Stimulated activated naive CD8-positive, alpha-beta T cell treated with anti-CD3 and anti-CD28 coated beads, Interleukin-15, Interleukin-2, amounts not matched to agents 100 U/mL and 50 U/mL, for 24 hours (primary cell): ENCODE measurements around the gene GET3.

ENCODE experiments used
- ATAC-seq: fragments of 150-1000 bp; cut with Tn5 transposase; one replicate; pipeline ENCODE4 v1.10.0; 2021
- DNase-seq: peaks from one replicate; pipeline ENCODE4 v3.0.0; 2021

The GET3 gene

GRCh38 chr19:12779162-12779993, 42.1 kb downstream of the GET3 start:
- DNase-seq, result peak; percentile 38
- no peak for ATAC-seq

DNA sequence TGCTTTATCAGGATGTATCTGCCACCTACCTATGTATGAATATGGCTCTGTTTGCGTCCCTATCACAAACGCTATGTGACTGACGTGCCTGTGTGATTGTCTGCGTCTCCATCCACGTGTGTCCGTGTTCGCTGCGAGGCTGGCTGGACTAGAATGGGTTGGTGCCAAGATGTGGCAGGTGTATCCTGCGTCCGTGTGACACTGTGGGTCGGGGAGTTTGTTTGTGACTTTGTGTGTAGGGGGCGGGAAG, 44.8 kb downstream of the GET3 start:
- DNase-seq, result no peak
- ATAC-seq, result no peak

- ATAC-seq (peak; percentile 44), DNase-seq (peak; percentile 96)
Observed at GRCh38 chr19:12782424-12783290, 45.4 kb downstream of the GET3 start.

- DNase-seq, result no peak
Observed at GRCh38 chr19:12783291-12783848, 46.1 kb downstream of the GET3 start.

DNA sequence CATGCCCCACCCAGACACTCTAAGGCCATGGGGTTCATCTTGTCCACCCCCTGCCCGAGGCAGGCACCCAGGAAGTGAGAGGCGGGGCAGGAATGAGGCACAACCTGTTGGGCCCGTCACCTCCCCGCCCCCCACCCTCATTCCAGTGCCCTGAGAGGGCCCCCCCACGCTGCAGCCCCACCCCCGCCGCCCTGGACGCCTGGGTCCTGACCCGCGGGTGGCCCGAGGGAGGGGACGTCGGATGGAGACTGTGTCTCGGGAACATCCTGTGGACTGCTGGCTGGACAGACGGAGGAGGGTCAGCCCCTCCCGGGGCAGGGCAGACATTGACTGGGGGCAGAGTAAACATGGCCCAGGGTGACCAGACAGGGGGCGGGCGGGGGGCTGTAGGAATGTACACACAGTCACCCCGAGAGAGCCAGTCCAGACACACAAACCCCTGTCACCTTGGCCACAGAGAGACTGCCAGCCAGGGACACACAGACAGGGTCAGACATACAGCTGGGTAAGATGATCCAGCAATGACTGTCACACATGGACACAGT, 46.6 kb downstream of the GET3 start:
- DNase-seq, result peak; percentile 43

More at GRCh38 chr19:12783291-12783848, 46.1 kb downstream of the GET3 start:
- peak; percentile 41 for ATAC-seq

DNA sequence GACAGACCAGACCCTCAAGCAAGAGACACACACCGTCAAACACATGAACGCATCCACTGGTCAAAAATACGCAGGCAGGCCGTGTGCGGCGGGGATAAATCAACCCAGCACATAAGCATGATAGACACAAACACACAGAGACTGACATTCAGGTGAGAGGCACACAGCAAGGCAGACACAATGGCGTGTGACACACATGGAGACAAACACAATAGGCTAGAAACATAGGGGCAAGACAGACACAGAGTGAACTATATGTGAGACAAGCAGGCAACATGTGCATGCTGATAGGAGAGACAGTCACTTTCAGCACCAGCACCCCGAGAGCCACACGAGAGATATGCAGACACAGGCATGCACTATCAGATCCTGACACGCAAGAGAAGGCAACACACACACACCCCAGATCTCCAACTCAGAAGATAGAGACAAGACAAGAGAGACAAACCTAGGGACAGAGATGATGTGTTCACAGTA, 47.1 kb downstream of the GET3 start:
- DNase-seq (no peak), ATAC-seq (no peak)

More for the DNA sequence above, 46.6 kb downstream of the GET3 start:
- no peak for ATAC-seq

- DNase-seq (peak; percentile 35), ATAC-seq (no peak)
Observed at GRCh38 chr19:12784871-12785430, 47.7 kb downstream of the GET3 start.

DNA sequence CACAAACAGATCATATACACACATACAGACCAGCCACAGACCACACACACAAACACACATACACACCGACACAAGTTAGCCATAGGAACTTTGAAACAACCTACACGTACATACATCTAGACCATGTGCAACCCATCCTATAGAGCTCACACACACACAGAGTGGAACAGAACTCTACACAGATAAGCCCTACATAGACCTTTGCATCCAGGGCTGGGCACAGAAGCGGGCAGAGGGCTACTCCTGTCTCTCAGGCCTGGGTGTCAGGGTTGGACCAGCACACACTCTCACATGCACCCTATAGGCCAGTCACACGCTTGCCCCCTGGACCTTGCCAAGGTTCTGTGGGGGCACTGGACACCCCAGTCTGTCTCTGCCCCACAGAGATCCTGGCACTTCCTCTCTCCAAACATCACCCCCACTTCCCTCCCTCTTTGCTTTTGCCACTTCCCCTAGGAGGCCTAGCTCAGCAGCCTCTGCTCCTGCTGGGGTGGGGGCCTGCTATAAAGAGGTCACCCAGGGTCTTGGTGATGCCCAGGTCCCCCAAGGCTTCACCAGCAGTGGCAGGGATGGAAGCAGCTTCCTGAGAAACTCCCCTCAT, 48.2 kb downstream of the GET3 start:
- peak; percentile 33 for DNase-seq
- ATAC-seq, result no peak

DNA sequence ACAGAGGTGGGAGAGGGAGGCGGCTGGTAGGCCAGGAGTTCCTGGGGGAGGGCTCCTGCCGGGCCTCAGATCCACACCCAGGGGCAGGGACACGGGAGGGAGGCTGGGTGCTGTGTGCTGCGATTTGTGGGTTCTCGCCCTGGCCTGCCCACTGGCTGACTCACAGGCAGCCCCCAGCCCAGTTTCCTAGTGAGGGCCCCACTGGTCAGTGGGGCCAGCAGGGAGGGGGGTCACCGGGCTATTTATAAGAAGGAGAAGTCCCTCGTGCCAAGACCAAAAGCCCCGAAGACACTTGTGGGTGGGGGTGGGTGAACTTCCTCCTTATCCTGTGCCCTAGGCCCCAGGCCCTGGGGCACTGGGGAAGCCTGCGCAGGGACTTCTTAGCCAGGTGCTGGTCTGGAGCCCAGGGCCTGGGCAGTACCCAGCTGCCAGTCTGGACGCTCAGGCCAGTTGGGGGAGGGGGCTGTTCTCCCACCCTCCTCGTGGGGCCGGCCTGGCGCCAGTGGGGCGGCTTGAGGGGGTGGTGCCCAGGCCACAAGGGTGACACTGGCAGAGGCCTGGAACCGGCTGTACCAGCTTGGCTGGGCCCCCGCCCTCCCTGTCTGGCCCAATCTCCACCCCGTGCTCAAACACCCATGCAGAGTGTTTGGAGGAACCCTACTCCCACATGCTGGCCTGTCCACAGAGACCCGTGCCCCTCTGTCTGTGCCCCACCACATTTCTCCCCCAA, 49.0 kb downstream of the GET3 start:
- no peak for ATAC-seq
- DNase-seq, result peak; percentile 46

DNA sequence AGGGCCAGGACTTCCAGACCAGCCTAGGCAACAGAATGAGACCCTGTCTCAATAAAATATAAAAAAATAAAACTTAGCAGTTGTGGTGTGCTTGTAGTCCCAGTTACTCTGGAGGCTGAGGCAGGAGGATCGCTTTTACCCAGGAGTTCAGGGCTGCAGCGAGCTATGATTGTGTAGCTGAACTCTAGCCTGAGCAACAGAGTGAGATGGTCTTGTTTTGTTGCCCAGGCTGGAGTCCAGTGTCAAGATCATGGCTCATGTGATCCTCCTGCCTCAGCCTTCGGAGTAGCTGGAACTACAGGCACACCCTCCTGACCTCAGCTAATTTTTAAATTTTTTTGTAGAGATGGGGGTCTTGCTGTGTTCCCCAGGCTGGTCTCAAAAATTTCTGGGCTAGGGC, 49.7 kb downstream of the GET3 start:
- ATAC-seq (no peak), DNase-seq (no peak)

GRCh38 chr19:12787458-12787857, 50.2 kb downstream of the GET3 start:
- DNase-seq (no peak), ATAC-seq (no peak)

DNA sequence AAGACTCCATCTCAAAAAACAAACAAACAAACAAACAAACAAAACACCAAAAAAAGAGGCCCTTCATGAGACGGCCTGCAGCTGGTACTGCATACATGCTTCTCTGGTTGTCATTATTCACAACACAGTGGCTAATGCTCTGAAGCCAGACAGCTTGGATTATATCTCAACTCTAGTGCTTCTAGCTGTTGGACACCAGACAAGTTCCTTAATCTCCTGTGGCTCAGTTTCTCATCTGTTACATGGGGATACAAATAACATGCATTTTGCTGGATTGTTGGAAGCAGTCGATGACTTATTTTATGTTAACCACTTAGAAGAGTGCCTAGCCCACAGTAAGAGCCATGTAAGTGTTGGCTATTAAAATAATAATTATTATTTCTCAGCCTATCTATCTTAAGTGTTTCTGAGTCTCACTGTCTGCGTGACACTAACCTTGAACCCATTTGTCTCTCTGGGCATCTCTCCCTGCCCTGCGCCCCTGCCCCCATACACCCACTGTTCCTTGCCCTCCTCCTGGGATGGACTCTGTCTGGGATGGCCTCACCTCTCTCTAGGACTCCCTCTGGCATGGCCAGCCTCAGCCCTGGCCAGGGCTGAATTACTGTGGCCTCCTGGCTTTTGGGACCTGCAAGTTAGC, 50.9 kb downstream of the GET3 start:
- no peak for ATAC-seq
- no peak for DNase-seq

GRCh38 chr19:12788682-12789097, 51.4 kb downstream of the GET3 start:
- DNase-seq (peak; percentile 75), ATAC-seq (no peak)

- DNase-seq (peak; percentile 62), ATAC-seq (no peak)
Observed at GRCh38 chr19:12789098-12789903, 52.0 kb downstream of the GET3 start.

DNA sequence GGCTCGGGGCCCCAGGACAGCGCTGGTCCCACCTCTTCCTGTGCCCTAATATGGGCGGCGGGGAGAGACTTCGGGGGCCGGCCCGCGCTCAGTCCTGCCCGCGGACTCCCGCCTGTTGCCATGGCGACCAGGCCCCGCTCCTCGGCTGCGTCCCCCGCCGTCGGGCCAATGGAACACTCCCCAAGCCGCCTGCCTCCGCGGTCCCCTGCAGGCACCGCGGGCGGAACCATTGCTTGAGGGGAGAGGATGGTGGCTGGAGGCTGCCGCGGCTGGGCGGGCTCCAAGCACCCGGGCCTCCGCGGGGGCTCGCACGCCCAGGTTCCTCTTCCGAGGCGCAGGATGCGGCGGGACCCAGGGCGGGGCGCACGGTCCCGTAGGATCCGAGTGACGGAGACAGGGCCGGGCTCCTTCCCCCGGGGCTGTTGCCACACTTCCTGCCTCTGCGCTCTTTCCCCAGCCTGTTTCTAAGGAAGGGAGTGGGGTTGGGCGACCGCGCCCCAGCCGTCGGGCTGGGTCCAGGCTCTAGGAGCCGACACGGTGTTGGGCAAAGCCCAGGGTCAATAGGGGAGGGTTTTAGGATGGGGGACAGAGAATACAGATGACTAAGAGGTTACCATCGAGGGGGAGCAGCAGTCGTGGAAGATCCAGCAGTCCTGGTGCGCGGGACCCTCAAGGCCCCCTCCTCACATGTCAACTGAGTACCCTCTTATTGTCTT, 52.8 kb downstream of the GET3 start:
- ATAC-seq (peak; percentile 57), DNase-seq (peak; percentile 99)

GRCh38 chr19:12790628-12791344, 53.5 kb downstream of the GET3 start:
- DNase-seq, result peak; percentile 37
- no peak for ATAC-seq

DNA sequence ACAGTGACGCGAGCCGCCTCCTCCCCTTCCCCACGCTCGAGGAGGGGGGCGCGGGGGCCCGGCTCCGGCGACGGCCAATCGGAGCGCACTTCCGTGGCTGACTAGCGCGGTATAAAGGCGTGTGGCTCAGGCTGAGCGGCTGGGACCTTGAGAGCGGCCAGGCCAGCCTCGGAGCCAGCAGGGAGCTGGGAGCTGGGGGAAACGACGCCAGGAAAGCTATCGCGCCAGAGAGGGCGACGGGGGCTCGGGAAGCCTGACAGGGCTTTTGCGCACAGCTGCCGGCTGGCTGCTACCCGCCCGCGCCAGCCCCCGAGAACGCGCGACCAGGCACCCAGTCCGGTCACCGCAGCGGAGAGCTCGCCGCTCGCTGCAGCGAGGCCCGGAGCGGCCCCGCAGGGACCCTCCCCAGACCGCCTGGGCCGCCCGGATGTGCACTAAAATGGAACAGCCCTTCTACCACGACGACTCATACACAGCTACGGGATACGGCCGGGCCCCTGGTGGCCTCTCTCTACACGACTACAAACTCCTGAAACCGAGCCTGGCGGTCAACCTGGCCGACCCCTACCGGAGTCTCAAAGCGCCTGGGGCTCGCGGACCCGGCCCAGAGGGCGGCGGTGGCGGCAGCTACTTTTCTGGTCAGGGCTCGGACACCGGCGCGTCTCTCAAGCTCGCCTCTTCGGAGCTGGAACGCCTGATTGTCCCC, 54.2 kb downstream of the GET3 start, which contains the start of gene JUNB:
JUNB (plus strand) TSS at position 142 of the 706 bp plus-strand sequence; CDS start at position 428, 286 bp downstream.
- DNase-seq, result peak; percentile 98
- ATAC-seq, result peak; percentile 33
